NCI-H1092 (cell line): ENCODE data around the gene AS3MT.
A peak's percentile ranks its signal among the peaks of the same experiment; 100 is the strongest.
"Not testable (repeated sequence)": the region's sequence is repeated elsewhere in the genome, so short reads cannot be mapped to it uniquely, and the experiment has no call there.

Experiments
- DNase-seq: peaks from one replicate; lab custom pipeline; 2025; lab: John Stamatoyannopoulos, UW

AS3MT gene

GRCh38 chr10:102869258-102870198 is at the start of gene AS3MT:
TSS of gene AS3MT (plus strand) at chr10:102869470. CDS start at chr10:102869593, 123 bp downstream.
- DNase-seq = peak; percentile 20

GRCh38 chr10:102820008-102820407 is 49.3 kb upstream of the AS3MT start:
- DNase-seq = not testable (repeated sequence)

DNA sequence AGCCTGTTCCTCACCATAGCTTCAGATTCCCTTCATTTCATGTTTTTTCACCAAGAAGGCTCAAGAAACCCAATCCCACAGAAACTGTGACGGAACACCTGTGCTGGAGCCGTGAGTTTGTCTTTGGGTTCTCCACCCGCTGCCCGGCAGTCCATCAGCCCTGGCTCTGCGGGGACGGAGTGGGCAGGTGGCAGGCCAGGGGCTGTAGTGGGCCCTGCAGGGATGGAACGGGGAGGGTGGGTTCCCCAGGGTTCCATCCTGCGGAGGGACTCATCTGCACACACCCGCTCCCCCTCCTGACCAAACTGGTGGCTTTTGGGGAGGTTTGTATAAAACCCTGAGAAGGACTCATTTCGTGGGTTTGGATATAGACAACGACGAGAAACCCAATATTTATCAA is 47.0 kb upstream of the AS3MT start:
- DNase-seq = no peak

DNA sequence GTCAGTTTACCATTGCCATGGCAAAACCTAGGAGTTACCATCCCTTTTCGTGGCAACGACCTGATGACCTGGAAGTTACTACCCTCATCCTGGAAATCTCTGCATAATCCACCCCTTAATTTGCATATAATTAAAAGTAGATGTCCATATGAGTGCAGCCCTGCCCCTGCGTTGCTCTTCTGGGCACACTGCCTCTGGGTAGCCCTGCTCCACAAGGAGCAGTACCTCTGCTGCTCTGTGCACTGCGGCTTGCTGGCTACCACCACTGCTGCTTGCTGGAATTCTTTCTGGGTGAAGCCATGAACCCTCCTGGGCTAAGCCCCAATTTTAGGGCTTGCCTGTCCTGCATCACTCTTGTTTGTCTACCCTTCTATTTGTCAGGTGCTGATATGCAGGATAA is 44.6 kb upstream of the AS3MT start:
- no peak for DNase-seq

DNA sequence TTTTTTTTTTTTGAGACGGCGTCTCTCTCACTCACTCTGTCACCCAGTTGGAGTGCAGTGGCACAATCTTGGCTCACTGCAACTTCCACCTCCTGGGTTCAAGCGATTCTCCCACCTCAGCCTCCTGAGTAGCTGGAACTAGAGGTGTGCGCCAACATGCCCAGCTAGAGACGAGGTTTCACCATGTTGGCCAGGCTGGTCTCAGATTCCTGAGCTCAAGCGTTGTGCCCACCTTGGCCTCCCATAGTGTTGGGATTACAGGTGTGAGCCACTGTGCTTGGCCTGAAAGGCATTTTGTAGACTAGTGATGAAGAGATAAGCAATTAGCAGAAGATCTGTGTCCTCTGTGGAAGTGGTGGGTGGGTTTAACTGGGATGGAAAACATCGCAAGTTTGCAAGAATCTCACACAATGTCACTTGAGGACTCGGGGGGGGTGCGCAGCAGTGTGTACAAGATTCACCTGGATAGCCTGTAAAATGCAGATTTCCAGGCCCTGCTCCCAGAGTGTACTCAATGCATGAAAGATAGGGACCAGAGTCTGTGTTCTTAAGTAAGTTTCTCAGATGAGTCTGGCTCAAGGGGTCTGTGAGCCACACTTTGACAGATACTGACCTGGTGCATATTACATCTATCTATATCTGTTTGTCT is 43.0 kb upstream of the AS3MT start:
- no peak for DNase-seq

DNA sequence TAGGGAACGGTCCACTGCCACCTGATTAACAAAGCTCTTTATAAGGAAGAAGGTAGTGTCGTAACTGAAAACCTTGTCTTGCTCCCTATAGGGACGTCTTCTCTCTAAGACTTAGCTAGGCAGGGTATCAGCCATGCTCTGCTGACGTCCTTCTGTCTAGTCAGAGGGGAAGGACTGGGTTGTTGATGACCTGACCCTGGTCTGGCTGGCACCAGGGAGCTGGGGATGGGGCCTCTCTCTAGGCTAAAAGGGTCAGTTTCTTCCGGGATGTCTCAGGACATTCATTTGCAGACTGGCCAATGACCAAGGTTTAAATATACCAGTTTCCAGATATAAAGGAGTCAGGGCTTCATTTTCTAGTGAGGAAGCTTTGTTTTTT is 41.7 kb upstream of the AS3MT start:
- DNase-seq = no peak

DNA sequence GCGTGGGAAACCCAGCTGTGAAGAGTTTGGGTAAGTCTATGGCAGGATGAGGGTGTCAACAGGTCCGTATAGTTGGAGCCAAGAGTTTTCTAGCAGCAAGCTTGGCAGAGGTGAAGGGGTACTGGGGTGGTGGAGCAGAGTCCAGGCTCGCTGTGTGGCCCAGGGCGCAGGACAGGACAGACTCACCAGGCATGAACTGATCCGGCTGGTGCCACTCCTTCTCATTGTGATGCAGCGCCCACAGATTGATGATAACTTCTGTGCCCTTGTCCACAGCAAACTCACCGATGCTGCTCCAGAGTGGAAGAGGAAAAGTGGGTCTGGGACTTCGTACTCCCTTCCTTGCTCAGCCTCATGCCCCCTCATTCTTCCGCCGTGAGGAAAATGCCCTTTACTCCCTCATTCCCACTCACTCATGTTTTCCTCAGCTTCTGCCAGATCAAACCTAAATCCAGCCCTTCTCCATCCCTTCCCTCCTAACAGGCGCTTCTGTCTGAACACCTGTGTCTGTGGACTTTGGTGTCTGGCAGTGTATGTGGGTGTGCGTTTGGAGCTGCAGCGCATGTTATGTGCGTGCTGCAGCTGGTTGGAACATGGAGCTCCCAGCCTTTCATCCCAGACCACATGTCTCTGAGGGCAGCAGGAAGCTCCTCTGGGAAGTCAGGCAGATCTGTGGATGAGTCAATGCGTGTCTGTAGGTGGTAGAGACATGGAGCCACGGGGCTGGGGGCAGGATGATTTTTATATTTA is 37.8 kb upstream of the AS3MT start:
- no peak for DNase-seq

DNA sequence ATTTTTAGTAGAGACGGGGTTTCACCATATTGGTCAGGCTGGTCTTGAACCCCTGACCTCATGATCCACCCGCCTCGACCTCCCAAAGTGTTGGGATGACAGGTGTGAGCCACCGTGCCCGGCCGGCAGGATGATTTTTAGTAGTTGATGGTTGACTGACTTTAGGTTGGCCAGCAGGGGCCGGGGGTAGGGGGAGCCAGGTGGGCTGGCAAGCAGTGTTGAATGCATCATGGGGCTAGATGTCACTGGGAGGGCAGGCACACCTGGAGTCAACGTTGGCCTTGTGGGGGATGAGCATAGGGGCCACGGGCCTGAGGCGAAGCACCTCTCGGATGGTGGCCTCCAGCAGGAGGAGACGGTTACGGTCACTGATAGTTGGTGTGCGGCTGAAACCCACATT is 37.0 kb upstream of the AS3MT start:
- DNase-seq = no peak

DNA sequence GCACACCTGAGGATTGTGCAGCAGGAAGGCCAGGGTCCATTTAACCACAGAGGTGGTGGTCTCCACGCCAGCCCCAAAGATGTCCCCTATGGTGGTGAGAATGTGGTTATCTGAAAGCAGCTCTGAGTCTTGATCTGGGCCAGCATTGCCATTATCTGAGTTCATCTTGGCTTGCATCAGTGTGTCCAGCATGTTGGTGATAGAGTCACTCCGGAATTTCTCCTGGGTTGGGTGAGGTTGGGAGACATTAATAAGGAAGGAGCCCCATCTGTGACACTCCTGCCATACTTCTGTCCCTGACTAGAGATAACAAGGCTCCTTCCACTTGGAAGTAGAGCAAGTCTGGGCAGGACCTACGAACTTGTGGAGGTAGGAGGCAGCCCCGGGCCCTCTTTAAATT is 36.3 kb upstream of the AS3MT start:
- no peak for DNase-seq

GRCh38 chr10:102834143-102834542 is 35.1 kb upstream of the AS3MT start:
- DNase-seq = no peak

- peak; percentile 51 for DNase-seq
Measured at GRCh38 chr10:102835007-102835482, 34.2 kb upstream of the AS3MT start.

DNA sequence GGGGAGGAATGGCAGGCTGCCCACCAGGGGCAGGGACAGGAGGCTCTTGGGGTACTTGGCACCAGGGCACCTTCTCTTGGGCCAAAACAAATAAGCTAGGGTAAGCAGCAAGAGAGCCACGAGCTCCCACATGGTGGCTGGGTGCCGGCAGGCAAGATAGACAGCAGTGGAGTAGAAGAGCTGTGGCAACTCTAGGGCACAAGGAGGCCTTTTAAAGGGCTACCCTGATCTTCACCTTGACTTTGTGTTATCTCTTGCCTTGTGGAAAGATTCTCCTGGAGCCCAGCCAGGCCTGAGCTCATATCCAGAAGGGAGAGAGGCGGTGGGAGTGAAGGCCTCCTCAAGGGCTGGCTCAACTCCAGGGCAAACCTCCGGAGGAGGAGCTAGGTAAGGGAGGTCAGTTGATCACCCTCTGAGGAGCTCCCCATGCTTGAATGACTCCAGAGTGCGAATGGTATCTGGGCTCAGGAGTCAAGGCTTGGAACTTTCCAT is 32.0 kb upstream of the AS3MT start, which contains the start of gene CYP17A1:
Gene CYP17A1 (minus strand): TSS at position 184 of the 492 bp plus-strand sequence. CDS start 52 bp downstream, at position 132.
- no peak for DNase-seq

- not testable (repeated sequence) for DNase-seq
Measured at GRCh38 chr10:102838276-102838927, 30.9 kb upstream of the AS3MT start.

- no peak for DNase-seq
Measured at GRCh38 chr10:102841827-102842345, 27.4 kb upstream of the AS3MT start.

DNA sequence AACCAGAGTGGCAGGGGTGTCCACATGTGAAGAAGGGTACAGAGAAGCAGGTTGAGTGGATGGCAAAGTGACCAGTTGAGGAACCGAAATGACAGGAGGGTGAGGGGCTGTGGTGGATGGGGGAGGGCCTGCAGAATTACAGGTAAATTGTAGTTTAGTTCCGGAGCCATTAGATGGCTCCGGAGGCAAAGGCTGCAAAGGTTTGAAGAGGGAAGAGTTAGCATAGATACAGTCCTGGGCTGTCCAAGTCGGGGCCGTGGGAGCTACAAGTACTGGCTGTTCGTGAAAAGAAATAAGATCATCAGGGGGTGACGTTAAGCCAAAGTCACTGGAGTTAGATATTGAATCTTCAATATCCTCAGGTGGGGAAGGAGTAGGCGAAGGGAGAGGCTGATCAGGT is 26.1 kb upstream of the AS3MT start:
- DNase-seq = not testable (repeated sequence)

DNA sequence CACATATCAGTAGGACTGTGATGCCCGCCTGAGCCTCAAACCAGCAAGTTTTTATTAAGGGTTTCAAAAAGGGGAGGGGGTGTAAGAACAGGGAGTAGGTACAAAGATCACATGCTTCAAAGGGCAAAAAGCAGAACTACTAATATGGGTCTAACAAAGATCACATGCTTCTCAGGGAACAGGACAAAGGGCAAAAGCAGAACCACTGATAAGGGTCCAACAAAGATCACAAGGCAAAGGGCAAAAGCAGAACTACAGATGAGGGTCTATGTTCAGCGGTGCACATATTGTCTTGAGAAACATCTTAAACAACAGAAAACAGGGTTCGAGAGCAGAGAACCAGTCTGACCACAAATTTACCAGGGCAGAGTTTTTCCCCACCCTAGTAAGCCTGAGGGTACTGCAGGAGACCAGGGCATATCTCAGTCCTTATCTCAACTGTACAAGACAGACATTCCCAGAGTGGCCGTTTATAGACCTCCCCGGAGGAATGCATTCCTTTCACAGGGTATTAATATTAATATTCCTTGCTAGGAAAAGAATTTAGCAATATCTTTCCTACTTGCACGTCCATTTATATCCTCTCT is 25.0 kb upstream of the AS3MT start:
- not testable (repeated sequence) for DNase-seq

DNA sequence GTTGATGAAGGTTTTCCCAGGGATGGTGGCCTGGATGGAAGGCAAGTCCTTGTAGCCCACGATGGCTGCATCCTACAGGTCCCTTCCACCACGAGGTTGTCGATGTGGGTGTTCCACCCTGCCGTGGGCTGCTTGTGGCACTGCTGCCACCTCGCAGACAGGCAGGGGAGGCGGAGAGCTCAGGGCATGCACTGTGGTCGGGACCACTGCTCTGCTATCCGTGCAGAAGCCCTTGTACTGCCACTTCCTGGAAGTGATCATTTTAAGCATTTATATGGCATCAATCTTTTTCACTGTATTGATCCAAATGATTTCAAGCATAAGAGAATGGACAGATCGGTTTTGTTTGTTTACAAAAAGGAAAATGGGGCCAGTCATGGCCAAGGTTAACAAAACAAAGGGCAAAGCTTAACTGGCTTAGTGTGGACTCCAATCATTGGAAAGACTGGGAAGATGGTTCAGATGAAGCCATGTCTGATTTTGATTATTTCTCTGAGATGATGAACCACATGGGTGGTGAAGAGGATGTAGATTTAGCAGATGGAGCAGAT is 23.8 kb upstream of the AS3MT start:
- DNase-seq = no peak

DNA sequence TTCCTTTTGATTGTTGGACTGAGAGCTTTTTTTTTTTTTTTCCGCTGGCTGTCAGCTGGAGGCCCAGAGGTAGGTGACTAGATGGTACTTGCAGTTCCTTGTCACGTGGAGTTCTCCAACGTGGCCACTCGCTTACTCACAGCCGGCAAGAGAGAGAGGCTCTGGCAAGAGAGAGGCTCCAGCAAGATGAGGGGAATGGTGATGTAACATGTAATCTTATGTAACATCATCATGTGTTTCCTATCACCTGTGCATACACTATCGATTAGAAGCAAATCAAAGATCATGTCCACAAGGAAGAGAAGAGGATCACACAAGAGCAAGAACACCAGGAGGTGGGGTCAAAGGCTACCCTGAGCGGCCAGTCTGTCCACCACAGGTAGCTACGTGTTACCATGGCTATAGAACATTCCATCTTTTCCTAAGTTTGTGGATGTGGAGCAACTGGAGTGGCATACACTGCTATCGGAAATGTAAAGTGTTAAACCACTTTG is 19.2 kb upstream of the AS3MT start:
- DNase-seq = no peak

DNA sequence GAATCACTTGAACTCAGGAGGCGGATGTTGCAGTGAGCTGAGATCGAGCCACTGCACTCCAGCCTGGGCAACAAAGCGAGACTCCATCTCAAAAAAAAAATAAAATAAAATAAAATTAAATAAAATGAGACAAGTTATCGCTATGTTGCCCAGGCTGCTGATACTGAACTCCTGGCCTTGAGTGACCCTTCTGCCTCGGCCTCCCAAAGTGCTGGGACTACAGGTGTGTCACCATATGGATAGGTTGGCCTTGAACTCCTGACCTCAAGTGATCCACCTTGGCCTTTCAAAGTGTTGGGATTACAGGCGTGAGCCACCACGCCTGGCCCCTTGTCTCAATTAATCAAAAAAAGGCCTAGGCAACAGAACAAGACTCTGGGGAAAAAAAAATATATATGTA is 16.0 kb upstream of the AS3MT start:
- not testable (repeated sequence) for DNase-seq

- not testable (repeated sequence) for DNase-seq
Measured at GRCh38 chr10:102855731-102856436, 13.4 kb upstream of the AS3MT start.
